CD4-positive, alpha-beta T cell treated with Interferon gamma for 1 hour (primary cell): ENCODE results near the gene SHMT2.
"Not testable (repeated sequence)": the region's sequence is repeated elsewhere in the genome, so short reads cannot be mapped to it uniquely, and the experiment has no call there.

ENCODE experiments used
- DNase-seq: peaks from one replicate; pipeline ENCODE4 v3.0.0-alpha.2; 2020

SHMT2 gene

DNA sequence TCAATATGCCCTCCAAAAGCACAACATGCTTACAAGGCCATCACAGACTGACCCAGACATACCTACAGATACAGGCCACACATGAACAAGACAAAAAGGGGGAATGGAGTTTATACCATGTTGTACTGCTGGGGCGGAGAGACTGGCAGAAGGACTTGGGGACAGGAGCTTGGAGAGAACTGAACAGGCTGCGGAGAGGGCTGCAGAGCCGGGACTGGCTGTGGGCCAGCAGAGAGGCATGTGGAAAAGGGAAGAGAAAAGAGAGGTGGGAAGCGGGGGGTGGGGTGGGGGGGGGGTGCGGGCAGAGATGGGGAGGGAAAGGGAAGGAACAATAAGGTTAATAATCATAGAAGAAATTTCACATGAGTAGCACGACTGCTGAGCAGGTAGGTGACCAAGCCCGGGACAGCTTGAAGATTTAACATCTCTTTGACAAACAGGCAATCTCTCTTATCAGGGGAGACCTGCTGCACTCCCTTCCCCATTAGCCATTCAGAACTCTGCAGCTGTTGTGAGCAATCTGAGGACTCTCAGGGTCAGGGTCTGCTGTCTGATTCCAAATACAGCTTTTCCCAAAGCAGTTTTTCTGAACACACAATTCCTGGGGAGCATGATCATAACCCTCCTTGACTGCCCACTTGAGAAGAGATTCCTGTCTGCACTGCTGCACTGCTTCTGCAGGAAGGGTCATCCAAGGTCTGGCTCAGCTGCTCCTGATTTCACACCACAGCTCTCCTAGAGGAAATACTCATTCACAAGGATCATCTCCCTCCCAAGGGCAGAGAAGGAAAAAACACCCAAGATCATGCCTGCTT is 43.0 kb downstream of the SHMT2 start:
- no peak for DNase-seq

DNA sequence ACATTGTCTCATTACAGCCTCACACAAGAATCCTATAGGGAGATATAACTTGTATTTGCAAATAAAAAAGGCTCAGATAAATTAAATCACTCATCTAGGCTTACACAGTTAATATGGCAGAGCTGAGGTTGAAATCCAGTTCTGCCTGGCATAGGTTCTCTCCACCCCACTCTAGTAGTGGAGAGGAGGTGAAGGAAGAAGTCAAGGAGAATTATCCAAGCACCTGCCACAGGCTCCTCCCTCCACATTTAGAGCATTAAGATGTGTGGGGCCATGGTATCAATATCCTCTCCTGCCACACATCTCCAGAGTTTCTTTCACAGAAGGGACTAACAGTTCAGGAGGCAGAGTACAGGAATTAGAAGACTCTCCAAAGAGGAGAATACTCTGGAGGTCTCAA is 44.0 kb downstream of the SHMT2 start:
- no peak for DNase-seq

DNA sequence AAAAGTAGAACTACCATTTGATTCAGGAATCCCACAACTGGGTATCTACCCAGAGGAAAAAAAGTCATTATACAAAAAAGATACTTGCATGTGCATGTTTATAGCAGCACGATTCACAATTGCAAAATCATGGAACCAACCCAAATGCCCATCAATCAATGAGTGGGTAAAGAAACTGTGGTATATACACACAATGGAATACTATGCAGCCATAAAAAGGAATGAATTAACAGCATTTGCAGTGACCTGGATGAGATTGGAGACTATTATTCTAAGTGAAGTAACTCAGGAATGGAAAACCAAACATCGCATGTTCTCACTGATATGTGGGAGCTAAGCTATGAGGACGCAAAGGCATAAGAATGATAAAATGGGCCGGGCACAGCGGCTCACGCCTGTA is 46.7 kb downstream of the SHMT2 start:
- not testable (repeated sequence) for DNase-seq

DNA sequence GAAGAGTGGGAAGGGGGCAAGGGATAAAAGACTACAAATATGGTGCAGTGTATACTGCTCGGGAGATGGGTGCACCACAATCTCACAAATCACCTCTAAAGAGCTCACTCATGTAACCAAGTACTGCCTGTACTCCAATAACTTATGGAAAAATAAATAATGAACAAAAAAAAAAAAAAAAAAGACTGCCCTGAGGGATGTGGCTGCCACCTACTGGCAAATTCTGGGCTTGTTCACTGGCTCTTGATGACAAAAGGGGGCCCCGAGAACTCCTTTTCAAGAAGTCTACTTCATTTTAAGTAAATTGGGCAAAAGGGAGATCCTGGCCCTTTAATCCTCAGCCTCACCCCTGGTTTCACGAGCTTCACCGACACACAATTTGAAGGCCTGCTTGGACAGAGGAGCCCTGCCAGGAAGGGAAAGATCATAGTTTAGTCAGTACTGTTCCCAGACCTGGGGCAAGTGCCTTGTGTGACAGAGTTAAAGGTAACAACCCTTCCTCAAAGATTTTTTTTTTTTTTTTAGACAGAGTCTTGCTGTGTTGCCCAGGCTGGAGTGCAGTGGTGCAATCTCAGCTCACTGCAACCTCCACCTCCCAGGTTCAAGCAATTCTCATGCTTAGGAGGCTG is 47.5 kb downstream of the SHMT2 start:
- no peak for DNase-seq

DNA sequence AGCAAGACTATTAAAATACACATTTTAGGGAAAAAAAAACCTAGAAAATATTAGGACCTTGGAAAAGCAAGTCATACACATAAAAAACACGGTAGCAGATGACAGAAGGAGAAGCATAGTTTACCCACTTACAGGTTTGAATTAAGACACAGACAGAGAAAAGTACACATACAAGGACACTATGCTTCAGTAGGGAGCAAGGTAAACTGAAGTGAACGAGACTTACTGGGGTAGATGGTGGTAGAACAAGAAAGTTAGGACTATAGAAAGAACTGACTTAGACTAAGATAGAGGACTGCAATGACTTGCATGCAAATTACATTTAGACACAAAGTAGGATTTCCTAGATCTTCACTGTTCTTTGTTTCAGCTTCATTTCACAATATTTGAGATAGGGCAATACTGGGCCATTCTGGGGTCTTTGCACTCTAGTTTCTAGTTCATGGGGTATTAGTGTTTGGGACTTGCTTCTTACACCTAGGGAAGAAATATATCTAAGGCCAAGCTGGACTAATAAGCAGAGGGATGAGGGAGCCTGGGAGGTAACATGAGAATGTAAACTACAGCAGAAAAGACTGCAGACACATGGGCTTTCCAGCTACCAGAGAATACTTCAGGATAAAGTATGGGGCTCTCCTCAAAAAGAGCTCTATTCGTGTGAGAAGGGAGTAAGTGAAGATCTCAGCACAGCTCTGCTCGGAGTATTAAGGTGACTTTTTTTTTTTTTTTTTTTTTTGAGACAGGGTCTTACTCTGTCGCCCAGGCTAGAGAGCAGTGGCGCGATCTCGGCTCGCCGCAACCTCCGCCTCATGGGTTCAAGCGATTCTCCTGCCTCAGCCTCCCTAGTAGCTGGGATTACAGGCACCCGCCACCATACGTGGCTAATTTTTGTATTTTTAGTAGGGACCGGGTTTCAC is 49.2 kb downstream of the SHMT2 start:
- no peak for DNase-seq

DNA sequence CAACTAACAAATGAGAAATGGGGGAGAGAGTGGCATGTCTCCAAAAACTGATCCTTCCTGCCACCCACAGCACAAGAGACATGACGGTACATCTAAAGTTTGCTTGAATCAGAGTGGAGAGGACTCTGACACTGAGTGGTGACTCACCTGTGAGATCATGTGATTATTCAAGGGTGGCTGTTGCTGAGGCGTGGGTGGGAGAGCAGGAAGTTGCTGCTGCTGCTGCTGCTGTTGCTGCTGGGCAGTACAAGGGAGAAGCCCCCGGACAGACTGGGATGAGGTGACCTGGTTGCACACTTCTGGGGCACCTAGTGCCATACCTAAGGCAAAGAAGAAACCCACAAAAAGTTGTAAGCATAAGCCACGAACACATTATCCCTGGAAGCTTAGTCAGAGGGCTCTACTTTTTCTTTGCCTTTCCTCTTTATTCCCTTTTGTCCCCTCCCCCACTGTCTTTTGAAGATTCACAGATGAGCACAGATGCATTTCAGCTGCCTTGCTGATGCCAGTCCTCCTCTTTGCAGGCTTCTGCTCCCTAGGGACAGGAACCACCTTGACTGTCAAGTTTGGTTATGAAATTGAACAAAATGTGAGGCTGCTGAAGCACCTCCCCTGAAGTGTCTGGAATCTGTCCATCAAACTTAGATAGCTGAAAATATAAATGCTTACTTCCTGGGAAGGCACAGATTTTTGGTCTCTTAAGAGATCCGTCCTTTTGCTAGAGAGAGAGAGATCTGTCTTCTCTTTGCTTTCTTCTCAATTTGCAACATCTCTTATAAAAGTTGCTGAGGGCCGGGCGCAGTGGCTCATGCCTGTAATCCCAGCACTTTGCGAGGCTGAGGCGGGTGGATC is 50.9 kb downstream of the SHMT2 start:
- DNase-seq = peak; percentile 57

DNA sequence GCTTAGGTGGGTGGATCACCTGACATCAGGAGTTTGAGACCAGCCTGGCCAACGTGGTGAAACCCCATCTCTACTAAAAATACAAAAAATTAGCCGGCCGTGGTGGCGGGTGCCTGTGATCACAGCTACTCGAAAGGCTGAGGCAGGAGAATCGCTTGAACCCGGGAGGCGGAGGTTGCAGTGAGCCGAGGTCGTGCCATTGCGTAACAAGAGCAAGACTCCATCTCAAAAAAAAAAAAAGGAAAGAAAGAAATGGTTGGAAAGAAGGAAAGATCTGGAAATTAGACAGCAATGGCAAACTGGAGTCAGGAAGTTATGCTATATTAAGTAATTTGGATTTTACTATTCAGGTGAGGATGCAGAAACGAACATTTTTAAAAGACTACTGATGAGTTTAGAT is 52.6 kb downstream of the SHMT2 start:
- not testable (repeated sequence) for DNase-seq
